H1 (cell line): ENCODE results near the gene CFAP206. TPM values are rescaled to one million over a fixed set of nuclear protein-coding genes. Genes with fewer than 3 reads are reported as not detected.

Experiments used
- CBX8 ChIP-seq: fragments of 300-800, 300-1000 bp; sonication (generic); IDR thresholded peaks from 2 replicates; pipeline ENCODE4 v1.7.1; 2016; ENCODE audit warnings: low read depth, low read length, borderline replicate concordance
- CHD7 ChIP-seq: fragments of 300-600 bp; sonication (generic); IDR thresholded peaks from 2 replicates; pipeline ENCODE4 v1.7.1; 2012; ENCODE audit warnings: low read length, moderate library complexity, mild to moderate bottlenecking, inconsistent platforms; ENCODE audit not compliant: insufficient replicate concordance
- SIRT6 ChIP-seq: IDR thresholded peaks from one replicate; pipeline ENCODE4 v1.7.1; 2012; ENCODE audit warnings: low read length, inconsistent platforms
- polyA plus RNA-seq, 7 experiments: library from polyadenylated mRNA; depleted of rRNA in 3 of 7; stranded (reverse) in 5 of 7; unstranded in 2 of 7; fragments of >200 nt in 5 of 7; fragments of 200-250 nt in 2 of 7; gene quantifications; 1 replicate in 5 of 7; 2 replicates in 1 of 7; 4 replicates in 1 of 7; pipeline versions ENCODE4 v1.2.1 to v1.2.3, GENCODE V29; 2011 to 2013; ENCODE audit warnings: missing spikeins in 2 of 7, mixed read lengths in 2 of 7
- total RNA-seq: library from RNA; stranded (reverse); fragmentation: NEBNext Ultra II Directional; extraction: Animal tissue kit (Norgen Biotek cat#: 25700); gene quantifications from 2 replicates; pipeline ENCODE4 v1.2.1, GENCODE V29; 2021

Gene CFAP206
- total and polyA plus RNA-seq, 2 of the 8 experiments (the other 6 are each of a cell fraction or from before 2014, with no cell fraction given), result not detected

DNA sequence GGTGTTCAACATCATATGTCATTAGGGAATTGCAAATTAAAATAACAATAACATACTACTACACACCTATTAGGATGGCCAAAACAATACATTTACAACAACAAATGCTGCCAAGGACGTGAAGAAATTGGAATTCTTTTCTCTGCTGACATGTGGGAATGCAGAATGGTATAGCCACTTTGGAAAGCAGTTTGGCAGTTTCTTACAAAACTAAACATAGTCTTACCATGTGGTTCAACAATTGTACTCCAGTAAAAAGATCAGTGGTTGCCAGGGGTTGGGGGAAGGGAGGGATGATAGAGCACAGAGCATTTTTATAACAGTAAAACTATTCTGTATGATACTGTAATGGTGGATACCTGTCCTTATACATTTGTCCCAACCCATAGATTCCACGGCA is 12.3 kb upstream of the CFAP206 start (continued):
- TF ChIP-seq CBX8 (no peak), SIRT6 (no peak), CHD7 (no peak)
